Nephron progenitor cell (in vitro differentiated cells): ENCODE measurements around the gene SKIC8.
A peak's percentile ranks its signal among the peaks of the same experiment; 100 is the strongest.

ENCODE experiments used
- DNase-seq: peaks from one replicate; pipeline ENCODE4 v3.0.0; 2021
- H3K27ac Mint-ChIP-seq: 2 replicates; pipeline ENCODE4 v1.8.0; 2021; ENCODE audit warnings: mild to moderate bottlenecking, moderate library complexity, mixed read lengths
- H3K27me3 Mint-ChIP-seq: 2 replicates; pipeline ENCODE4 v1.8.0; 2021; ENCODE audit warnings: mild to moderate bottlenecking, low read depth, mixed read lengths; ENCODE audit not compliant: poor library complexity
- H3K36me3 Mint-ChIP-seq: 2 replicates; pipeline ENCODE4 v1.8.0; 2021; ENCODE audit warnings: low read depth, mixed read lengths
- H3K4me1 Mint-ChIP-seq: 2 replicates; pipeline ENCODE4 v1.8.0; 2021; ENCODE audit warnings: mixed read lengths
- H3K4me3 Mint-ChIP-seq: 2 replicates; pipeline ENCODE4 v1.8.0; 2021; ENCODE audit warnings: mild to moderate bottlenecking, moderate library complexity, mixed read lengths
- H3K9me3 Mint-ChIP-seq: 2 replicates; pipeline ENCODE4 v1.8.0; 2021; ENCODE audit warnings: mild to moderate bottlenecking, moderate library complexity, mixed read lengths
- CTCF ChIP-seq: fragments of 200-600 bp; sonication (generic); IDR thresholded peaks from 2 replicates; pipeline ENCODE4 v1.5.0; 2021; ENCODE audit warnings: antibody characterized with exemption

SKIC8 gene

GRCh38 chr15:78299101-78299930 is at the start of gene SKIC8:
Gene SKIC8 (minus strand): TSS chr15:78299609. CDS start chr15:78295686, 3,923 bp downstream.
- Mint-ChIP-seq H3K27ac (peak within 1 kb of the TSS; percentile 98), H3K36me3 (peaks cover 2% of the 10 kb centered on the region), H3K27me3 (peaks cover 40% of the 10 kb centered on the region), H3K4me3 (peak within 1 kb of the TSS; percentile 96), H3K9me3 (no peaks in the 10 kb centered on the region), H3K4me1 (peaks cover 23% of the 10 kb centered on the region)
- DNase-seq, result peak; percentile 93
- TF ChIP-seq CTCF, result no peak

DNA sequence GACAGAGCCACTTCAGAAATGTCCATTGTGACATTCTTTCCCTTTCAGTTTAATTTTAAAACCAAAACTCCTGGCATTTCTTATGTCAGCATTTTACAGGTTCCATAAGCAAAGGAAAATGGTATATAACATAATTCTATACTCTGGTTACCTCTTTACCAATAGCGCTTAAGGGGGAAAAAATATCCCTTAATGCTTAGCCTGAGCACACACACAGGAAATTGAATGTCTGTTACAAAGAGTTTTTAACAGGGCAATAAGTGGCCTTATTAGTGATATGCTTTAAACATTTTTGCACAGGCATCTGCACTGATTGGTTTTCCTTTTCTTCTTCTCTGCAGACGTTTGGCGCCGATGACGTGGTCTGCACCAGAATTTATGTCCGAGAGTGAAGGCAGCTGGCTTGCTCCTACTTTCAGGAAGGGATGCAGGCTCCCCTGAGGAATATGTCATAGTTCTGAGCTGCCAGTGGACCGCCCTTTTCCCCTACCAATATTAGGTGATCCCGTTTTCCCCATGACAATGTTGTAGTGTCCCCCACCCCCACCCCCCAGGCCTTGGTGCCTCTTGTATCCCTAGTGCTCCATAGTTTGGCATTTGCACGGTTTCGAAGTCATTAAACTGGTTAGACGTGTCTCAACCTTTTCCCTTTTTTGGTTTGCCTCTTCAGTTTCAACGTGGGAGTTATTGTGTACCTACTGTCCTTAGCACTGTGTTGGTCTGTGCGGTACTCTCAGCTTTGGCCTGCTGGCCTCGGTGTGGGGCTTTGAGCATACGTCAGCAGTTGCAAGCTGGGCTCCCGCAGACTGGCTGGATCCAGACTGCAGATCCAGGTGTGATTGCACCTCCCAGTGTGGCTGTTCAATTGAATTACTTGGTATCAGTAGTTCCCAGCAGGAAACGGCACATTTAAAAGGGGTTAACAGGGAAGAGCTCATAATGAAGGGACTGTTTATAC is 48.5 kb upstream of the SKIC8 start:
- no peak for TF ChIP-seq CTCF
- Mint-ChIP-seq H3K9me3 (no peaks in the 10 kb centered on the region), H3K27ac (no peak overlapping the region), H3K36me3 (no peaks in the 10 kb centered on the region), H3K4me3 (no peak overlapping the region), H3K4me1 (peaks cover 29% of the 10 kb centered on the region), H3K27me3 (peaks cover 22% of the 10 kb centered on the region)
- DNase-seq, result no peak

- H3K9me3 Mint-ChIP-seq, result no peaks in the 10 kb centered on the region
- TF ChIP-seq CTCF, result no peak
- no peak overlapping the region for H3K27ac Mint-ChIP-seq
- no peak overlapping the region for H3K4me3 Mint-ChIP-seq
- H3K27me3 Mint-ChIP-seq, result peaks cover 21% of the 10 kb centered on the region
- DNase-seq, result no peak
- H3K36me3 Mint-ChIP-seq, result no peaks in the 10 kb centered on the region
- H3K4me1 Mint-ChIP-seq, result peaks cover 29% of the 10 kb centered on the region
These were observed 46.2 kb upstream of the SKIC8 start for GRCh38 chr15:78345396-78346125.

- peaks cover 12% of the 10 kb centered on the region for H3K27me3 Mint-ChIP-seq
- H3K9me3 Mint-ChIP-seq, result no peaks in the 10 kb centered on the region
- no peaks in the 10 kb centered on the region for H3K36me3 Mint-ChIP-seq
- H3K4me1 Mint-ChIP-seq, result peaks cover 34% of the 10 kb centered on the region
- H3K4me3 Mint-ChIP-seq, result no peak overlapping the region
- TF ChIP-seq CTCF, result no peak
- H3K27ac Mint-ChIP-seq, result no peak overlapping the region
- no peak for DNase-seq
These were observed 44.1 kb upstream of the SKIC8 start for GRCh38 chr15:78343276-78344060.

- Mint-ChIP-seq H3K27me3 (peaks cover 4% of the 10 kb centered on the region), H3K36me3 (no peaks in the 10 kb centered on the region), H3K4me1 (peaks cover 20% of the 10 kb centered on the region), H3K9me3 (no peaks in the 10 kb centered on the region), H3K4me3 (no peak overlapping the region), H3K27ac (no peak overlapping the region)
- DNase-seq, result no peak
- no peak for TF ChIP-seq CTCF
These were observed 42.6 kb upstream of the SKIC8 start for GRCh38 chr15:78342021-78342420.
